AG20443 (cell line): ENCODE measurements around the gene GNG7.
A peak's percentile ranks its signal among the peaks of the same experiment; 100 is the strongest.
"Not testable (repeated sequence)": the region's sequence is repeated elsewhere in the genome, so short reads cannot be mapped to it uniquely, and the experiment has no call there.

Experiments used
- DNase-seq: peaks from one replicate; pipeline ENCODE4 v3.0.0; 2012; ENCODE audit warnings: low spot score, mixed read lengths

Gene GNG7

DNA sequence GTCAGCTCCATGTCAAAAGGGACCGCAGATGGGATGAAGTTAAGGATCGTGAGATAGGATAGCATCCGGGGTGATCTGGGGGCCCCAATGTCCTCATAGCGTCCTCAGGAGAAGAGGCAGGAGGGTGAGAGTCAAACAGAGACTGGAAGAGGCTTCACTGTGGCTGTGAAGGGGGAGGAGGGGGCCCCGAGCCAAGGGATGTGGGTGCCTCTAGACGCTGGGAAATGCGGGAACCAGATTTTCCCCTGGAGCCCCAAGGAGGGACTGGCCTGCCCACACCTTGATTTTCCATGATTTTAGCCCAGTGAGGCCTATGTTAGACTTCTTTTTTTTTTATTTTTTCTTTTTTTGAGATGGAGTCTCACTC, 61.2 kb downstream of the GNG7 start:
- DNase-seq = no peak

DNA sequence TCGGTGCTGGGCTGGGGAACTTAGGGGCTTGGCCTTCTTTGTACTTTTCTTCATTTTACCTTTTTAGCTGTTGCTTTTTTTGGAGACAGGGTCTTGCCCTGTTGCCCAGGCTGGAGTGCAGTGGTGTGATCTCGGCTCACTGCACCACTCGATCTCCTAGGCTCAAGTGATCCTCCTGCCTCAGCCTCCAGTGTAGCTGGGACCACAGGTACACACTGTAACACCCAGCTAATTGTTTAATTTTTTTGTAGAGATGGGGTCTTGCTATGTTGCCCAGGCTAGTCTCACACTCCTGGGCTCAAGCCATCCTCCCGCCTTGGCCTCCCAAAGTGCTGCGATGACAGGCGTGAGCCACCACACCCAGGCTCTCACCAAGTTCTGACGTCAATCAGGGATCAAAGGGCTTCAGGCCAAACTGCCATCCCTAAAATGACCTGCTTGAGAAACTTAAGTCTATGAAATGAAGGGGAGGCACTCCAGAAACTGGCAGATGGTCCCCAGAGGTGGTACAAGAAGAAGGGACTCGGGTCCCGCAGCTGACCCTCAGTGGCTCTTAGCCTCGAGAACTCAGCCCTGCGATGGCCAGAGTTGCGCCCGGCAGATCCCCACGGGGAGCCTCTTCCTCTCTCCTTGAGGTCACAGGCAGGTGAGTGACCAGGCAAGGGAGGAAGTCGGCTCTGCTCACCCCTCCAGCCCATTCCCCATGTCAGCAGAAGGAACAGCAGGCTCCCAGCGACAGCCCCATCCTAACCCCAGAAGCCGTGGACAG, 61.7 kb downstream of the GNG7 start:
- no peak for DNase-seq

DNA sequence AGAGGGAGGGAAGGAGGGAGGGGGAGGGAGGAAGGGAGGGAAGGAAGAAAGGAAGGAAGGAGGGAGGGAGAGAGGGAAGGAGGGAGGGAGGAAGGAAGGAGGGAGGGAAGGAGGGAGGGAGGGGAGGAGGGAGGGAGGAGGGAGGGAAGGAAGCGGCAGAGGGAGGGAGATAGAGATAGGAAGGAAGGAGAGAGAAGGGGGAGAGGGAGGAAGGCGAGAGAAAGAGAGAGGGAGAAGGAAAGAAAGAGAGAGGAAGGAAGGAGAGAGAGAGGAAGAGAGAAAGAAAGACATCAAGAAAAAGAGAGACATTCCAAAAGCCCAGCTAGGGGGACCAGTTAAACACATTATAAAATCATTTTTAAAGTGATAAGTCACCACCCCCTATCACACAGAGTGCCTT, 62.5 kb downstream of the GNG7 start:
- no peak for DNase-seq

GRCh38 chr19:2638417-2638940, 64.0 kb downstream of the GNG7 start:
- no peak for DNase-seq

GRCh38 chr19:2636897-2637683, 65.4 kb downstream of the GNG7 start:
- DNase-seq = peak; percentile 88

DNA sequence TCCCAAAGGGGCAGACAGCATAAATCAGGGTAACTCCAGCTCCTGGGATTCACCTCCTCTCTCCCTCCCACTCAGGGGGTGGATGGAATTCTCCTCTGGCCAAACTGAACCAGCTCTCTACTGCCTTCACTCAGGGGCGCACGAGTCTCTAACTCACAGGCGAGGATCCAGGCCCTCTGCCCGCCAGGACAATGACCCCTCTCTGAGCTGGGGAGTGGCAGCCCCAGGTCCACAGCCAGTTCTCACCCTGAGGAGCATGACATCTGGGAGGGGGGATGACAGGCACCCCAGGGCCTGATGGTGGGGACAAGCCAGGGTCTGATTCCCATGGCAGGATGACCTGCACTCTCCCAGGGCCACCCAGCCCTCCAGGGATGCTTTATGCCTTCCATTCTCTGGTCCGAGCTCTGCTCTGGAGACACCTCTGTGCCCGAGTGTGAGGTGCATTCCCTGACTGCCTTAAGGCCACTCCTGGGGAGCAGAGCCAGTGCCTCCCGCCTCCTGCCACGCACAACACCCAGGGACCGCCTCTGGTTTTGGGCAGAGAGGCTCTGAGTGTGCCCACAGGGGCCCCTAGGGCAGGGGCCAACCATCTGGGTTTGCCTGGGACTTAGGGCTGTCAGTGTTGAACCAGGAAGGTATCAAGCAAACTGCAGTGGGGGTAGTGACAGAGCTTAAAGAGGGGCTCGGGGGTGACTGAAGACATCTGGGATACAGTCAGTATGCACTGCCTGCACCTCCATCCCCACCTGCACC, 66.2 kb downstream of the GNG7 start:
- DNase-seq = no peak

GRCh38 chr19:2634960-2635359, 67.5 kb downstream of the GNG7 start:
- no peak for DNase-seq

- no peak for DNase-seq
These were observed 68.1 kb downstream of the GNG7 start for GRCh38 chr19:2634228-2634951.

GRCh38 chr19:2633693-2634075, 68.8 kb downstream of the GNG7 start:
- DNase-seq = no peak

DNA sequence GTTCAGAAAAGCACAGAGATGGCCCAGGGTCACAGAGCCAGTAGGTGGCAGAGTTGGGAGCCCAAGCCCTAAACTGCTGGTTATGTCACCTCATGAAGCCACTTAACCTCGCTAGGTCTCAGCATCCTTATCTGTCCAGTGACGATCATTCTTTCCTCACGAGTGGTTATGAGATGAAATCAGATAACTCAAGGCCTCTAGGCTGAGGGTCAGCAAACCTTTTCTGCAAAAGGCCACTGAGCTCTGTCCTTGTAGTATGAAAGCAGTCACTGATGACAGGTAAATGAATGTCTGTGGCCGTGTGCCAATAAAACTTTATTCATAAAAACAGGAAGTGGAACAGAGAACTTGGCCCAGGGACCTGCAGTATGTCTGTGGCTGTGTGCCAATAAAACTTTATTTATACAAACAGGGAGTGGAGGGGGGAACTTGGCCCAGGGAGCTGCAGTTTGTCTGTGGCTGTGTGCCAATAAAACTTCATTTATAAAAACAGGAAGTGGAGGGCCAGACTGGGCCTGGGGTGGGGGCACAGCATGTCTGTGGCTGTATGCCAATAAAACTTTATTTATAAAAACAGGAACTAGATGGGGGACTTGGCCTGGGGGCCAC, 71.2 kb downstream of the GNG7 start:
- no peak for DNase-seq

DNA sequence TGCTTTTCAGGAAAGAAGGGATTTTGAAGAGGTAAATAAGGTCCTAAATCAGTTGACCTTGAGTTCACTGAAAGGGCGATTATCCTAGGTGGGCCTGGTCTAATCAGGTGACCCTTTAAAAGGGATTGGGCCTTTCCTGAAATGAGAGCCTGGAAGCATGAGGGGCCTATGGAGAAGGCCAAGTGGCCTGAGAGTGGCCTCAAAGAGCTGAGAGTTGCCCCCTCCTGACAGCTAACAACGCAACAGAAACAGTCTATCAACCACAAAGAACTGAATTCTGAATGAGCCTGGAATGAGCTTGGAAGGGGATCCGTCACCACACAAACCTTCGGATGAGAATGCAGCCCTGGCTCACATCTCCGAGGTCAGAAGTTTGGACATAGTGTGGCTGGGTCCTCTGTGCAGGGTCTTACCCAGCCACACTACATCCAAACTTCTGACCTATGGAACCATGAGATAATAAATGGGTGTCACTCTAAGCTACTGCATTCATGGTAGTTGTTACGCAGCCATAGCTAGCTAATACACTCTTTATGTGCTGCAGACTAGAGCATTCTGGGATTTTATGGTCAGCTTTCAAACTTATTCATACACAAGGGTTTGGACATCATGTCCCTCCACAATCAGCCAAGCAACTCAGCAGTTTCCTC, 72.0 kb downstream of the GNG7 start:
- no peak for DNase-seq

DNA sequence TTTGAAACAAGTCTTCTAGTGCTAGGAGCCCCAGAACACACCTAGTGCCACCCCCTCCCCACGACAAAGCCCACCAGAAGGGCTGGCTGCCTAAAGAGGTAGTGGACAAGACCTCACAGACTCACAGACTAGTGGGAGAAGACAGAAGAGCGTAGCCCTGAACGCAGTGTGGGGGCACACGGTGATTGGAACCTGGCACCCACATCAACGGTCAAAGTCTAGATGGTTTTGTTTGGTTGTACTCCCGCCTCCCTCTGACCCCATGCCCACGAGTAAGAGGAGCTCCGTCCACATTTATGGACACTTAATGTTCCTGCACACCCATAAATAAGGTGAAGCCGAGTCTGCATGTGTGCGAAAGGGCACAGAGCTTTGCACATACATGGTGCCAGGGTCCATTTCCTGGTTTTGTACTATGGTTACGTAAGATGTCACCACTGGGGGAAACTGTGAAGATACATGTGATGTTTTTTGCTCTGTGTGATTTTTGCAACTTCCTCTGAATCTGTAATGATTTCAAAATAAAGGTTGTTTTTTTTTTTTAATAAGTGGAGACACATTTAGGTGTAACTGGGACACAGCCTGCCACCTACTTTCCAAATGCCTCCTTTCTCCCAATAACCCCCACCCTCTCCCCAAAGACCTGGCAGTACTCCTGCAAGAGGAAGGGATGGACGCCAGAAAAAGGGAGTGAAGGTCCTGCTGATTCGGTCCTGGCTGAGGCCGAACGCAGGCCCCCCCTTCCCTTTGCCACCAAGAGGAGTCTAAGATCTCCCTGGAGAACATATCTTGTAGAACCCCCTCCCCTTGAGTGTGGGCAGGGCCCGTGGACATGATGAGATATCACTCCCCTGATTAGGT, 72.8 kb downstream of the GNG7 start:
- DNase-seq = no peak

- no peak for DNase-seq
These were observed 73.9 kb downstream of the GNG7 start for GRCh38 chr19:2628597-2628996.

- DNase-seq = no peak
These were observed 74.6 kb downstream of the GNG7 start for GRCh38 chr19:2627855-2628254.

DNA sequence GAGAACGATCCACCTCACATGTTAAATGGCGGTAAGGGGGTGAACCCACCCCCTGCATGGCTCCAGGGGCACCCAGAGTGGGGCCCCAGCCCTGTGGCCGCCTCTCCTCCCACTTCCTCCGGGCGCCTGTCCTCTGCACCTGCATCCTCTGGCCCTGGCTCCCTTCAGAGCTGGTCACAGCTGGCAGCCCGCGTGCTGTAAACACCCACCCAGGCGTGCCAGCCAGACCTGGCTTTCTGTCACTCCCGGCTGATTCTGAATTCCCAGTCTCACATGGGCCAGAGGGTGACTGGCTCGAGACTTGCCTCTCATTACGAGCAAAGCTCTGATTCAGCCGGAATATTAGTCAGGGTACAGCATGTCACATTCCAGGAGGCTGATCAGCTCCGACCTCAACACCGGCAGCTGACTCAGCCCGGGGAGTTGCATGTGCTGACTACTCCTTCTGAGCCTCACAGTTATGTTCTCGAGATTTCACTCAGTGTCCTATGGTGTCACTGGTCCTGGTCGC, 75.1 kb downstream of the GNG7 start:
- DNase-seq = peak; percentile 96

- no peak for DNase-seq
These were observed 77.1 kb downstream of the GNG7 start for GRCh38 chr19:2625434-2625833.

DNA sequence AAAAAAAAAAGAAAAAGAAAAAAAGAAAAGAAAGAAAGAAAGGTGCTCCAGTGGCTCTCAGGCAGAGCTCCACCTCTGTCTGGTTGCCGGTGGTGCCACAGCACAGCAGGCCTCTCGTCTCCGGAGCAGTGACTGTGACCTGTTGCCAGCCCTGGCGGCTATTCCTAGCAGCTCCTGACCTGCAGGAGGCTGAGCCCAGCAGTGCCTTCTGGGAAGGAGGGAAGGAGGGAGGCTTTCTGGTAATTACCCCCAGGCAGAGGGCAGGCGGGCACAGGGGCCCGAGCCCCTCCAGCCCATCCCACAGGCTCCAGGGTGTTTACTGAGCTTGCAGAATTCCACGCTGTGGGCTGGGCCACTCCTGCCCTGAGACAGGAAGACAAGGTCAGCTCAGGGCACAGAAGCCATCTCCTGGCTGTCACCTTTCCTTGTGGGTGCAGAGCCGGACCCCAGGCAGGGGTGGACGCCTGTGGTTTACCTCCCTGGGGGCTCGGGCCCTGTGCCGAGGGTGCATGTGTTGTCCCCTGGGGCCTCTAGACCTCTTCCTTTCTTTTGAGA, 77.9 kb downstream of the GNG7 start:
- DNase-seq = no peak

DNA sequence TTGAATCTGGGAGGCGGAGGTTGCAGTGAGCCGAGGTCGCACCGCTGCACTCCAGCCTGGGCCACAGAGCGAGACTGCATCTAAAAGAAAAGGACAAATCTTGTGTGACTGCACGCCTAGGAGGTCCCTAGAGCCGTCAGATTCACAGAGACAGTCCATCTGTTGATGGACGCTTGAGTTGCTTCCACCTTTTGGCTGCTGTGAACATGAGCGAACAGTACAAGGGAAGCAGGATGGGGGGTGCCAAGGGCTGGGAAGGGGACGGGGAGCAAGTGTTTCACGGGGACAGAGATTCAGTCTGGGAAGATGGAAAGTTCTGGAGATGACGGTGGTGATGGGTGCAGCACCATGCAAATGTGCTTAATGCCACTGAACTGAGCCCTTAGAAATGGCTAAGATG, 78.7 kb downstream of the GNG7 start:
- DNase-seq = no peak

- DNase-seq = not testable (repeated sequence)
These were observed 80.0 kb downstream of the GNG7 start for GRCh38 chr19:2622371-2622961.
